ENCODE results near the gene SIRT4. TPM values are rescaled to one million over a fixed set of nuclear protein-coding genes. Genes with fewer than 3 reads are reported as not detected.

SIRT4 gene
- 1.1 and 1.8 TPM in 2 replicates for total RNA-seq

DNA sequence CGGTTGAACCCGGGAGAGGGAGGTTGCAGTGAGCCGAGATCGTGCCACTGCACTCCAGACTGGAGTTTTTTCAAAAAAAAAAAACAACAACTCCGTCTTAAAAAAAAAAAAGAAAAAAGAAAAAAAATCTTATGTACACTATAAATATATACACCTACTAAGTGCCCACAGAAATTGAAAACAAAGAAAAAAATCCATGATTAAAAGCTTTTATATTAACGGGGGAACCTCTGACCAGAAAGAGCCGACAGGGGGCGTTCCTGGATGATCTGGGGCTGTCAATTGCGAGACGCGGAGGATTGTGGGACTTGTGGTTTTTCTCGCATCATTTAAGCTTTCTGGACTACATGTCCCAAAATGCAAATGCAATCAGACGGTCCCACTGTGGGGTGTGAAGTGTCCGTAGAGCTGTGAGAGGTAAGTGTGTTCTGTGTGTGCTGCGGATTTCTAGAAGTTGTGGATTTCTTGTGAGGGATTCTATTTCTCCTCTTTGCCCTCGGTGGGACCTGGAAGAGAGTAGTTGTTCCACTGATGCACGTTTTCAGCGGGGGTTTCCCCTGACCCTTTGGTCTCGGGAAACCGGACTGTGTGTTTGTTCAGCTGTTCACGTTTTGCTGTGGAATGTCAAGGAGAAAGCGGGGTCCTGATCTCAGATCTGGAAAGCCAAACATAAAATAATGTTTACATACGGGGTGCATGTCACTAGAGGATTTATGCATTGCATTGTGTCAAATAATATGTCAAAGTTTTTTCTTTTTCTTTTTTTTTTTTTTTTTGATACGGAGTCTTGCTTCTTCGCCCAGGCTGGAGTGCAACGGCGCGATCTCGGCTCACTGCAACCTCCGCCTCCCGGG, at the start of gene SIRT4:
TSS of gene SIRT4 (plus strand) at position 360 of the 854 bp plus-strand sequence. CDS start 1,241 bp downstream, outside the sequence.

GRCh38 chr12:120265473-120266179, 36.5 kb upstream of the SIRT4 start, which contains the start of gene PXN:
PXN (minus strand) TSS chr12:120265730; CDS start chr12:120265629, 101 bp downstream.

DNA sequence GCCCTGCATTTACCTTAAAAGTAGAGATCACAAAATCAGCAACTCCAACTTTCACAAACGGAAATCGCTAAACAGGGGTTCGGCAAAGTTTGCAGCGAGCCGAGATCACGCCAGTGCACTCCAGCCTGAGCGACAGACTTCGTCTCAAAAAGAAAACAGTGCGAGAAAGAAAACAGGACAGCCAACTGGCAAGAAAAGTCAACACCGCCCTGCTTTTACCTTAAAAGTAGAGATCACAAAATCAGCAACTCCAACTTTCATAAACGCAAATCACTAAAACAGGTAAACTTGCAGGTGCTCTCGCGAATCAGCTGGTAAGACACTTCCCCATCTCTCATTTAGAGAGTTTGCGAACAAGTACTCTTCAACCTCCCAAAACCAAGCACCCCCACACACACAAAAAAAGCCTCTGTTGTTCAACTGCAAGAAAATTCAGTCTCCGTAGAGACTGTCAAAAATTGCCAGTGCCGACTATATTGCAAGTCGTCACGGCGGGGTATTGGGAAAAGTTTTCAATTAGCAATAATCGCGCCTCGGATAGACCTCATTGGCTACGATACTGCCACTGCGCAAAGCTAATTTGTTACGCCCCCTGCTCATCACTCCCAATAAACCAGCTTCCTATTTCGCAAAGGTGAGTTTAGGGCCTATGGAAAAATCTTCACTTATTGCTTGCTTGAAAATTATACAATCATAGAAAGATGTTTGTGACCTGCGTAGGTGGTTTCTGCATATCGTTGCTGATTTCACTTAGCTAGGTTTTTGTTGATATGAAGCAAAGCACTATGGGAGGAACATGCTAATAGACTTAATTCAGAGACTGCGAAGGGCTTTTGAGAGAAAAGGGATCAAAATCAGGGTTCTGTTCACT, 9.2 kb upstream of the SIRT4 start, which contains the start of gene RNU4-1:
TSS of gene RNU4-1 (minus strand) at position 577 of the 871 bp plus-strand sequence.

DNA sequence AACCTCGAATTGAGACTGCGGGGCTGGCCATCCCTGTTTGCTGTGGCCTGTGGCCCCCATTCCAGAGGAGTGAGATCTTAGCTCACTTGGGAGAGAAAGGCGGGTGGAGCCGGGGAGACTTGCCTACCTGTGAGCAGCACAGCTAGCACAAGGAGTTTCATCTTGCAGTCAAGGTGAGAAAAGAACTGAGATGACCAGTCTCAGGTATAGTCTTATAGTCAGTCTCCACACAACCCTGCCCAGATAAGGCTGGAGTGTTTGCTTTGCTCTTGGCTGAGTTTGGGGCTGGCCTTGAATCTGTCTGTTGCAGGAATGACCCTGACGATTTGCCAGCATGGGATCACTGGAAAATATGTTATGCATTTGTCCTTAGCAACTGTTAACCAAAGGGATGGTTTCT, 25.5 kb downstream of the SIRT4 start, which contains the start of gene PLA2G1B:
TSS of gene PLA2G1B (minus strand) at position 187 of the 400 bp plus-strand sequence. CDS start at position 161, 26 bp downstream.

Other genes with a start within 250 kb of the SIRT4 start
- gene RAB35, start 185.6 kb upstream of the SIRT4 start, total RNA-seq, result 41.1 and 45.3 TPM in 2 replicates
- gene GCN1, start 107.6 kb upstream of the SIRT4 start, total RNA-seq, result 67.8 and 191 TPM in 2 replicates
- gene RPLP0, start 101.2 kb upstream of the SIRT4 start, total RNA-seq, result 2,307 and 3,078 TPM in 2 replicates
- gene PXN, start 36.6 kb upstream of the SIRT4 start, total RNA-seq, result 34.3 and 78.6 TPM in 2 replicates
- under 0.01 TPM in 2 replicates for gene RNU4-2, start 10.4 kb upstream of the SIRT4 start, total RNA-seq
- gene RNU4-1, start 9.1 kb upstream of the SIRT4 start, total RNA-seq, result under 0.01 TPM in 1 of 2 replicates, not detected in the other
- gene PLA2G1B, start 25.5 kb downstream of the SIRT4 start, total RNA-seq, result not detected in 2 replicates
- not detected in 2 replicates for gene MSI1, start 66.8 kb downstream of the SIRT4 start, total RNA-seq
- gene COX6A1, start 135.8 kb downstream of the SIRT4 start, total RNA-seq, result 418 and 561 TPM in 2 replicates
- gene TRIAP1, start 144.1 kb downstream of the SIRT4 start, total RNA-seq, result 26.1 and 31.0 TPM in 2 replicates
- gene GATC, start 144.1 kb downstream of the SIRT4 start, total RNA-seq, result 14.4 and 25.2 TPM in 2 replicates
- 173 and 175 TPM in 2 replicates for gene SRSF9, start 167.4 kb downstream of the SIRT4 start, total RNA-seq
- gene DYNLL1, start 193.8 kb downstream of the SIRT4 start, total RNA-seq, result 232 and 373 TPM in 2 replicates
- gene COQ5, start 226.8 kb downstream of the SIRT4 start, total RNA-seq, result 23.3 and 28.9 TPM in 2 replicates
- 110 and 248 TPM in 2 replicates for gene RNF10, start 232.0 kb downstream of the SIRT4 start, total RNA-seq

Data from bladder microvascular endothelial cell (primary cell).